Liver (tissue), 9 donors: ENCODE data around the gene SCLT1. TPM values are rescaled to one million over a fixed set of nuclear protein-coding genes. Genes with fewer than 3 reads are reported as not detected.

Experiments
- DNase-seq: peaks from one replicate; pipeline ENCODE4 v3.0.0-alpha.2; 2017; ENCODE audit warnings: low spot score
- H3K27ac ChIP-seq, 2 donors: one replicate each; pipeline ENCODE4 v1.7.0; 2013; ENCODE audit warnings: inconsistent platforms in 2 of 2, low read length in 2 of 2, control low read depth in 1 of 2, low read depth in 1 of 2, mild to moderate bottlenecking in 1 of 2
- H3K27me3 ChIP-seq, 4 donors: one replicate each; pipeline versions ENCODE4 v1.6.1 to v1.7.0; 2013; ENCODE audit warnings: low read length in 3 of 4, inconsistent platforms in 1 of 4, mild to moderate bottlenecking in 1 of 4, moderate library complexity in 1 of 4; ENCODE audit not compliant: control insufficient read depth in 4 of 4, insufficient read depth in 4 of 4
- H3K36me3 ChIP-seq, 4 donors: one replicate each; pipeline versions ENCODE4 v1.6.1 to v1.7.0; 2013; ENCODE audit warnings: low read length in 3 of 4, mild to moderate bottlenecking in 3 of 4, low read depth in 1 of 4, moderate library complexity in 1 of 4; ENCODE audit not compliant: control insufficient read depth in 4 of 4, insufficient read depth in 3 of 4
- H3K4me1 ChIP-seq, 4 donors: one replicate each; pipeline versions ENCODE4 v1.6.1 to v1.7.0; 2013; ENCODE audit warnings: low read length in 3 of 4, mild to moderate bottlenecking in 3 of 4, moderate library complexity in 1 of 4; ENCODE audit not compliant: control insufficient read depth in 4 of 4, insufficient read depth in 4 of 4
- H3K4me3 ChIP-seq, 3 donors: one replicate each; pipeline versions ENCODE4 v1.6.1 to v1.7.0; 2013; ENCODE audit warnings: low read length in 3 of 3, control low read depth in 1 of 3, low read depth in 1 of 3, mild to moderate bottlenecking in 1 of 3
- H3K9ac ChIP-seq, 2 donors: one replicate each; pipeline ENCODE4 v1.7.0; 2013; ENCODE audit warnings: low read length in 2 of 2, mild to moderate bottlenecking in 2 of 2, moderate library complexity in 2 of 2, control low read depth in 1 of 2, low read depth in 1 of 2
- H3K9me3 ChIP-seq, 4 donors: one replicate each; pipeline versions ENCODE4 v1.6.1 to v1.7.0; 2013; ENCODE audit warnings: low read length in 3 of 4; ENCODE audit not compliant: control insufficient read depth in 4 of 4
- CTCF ChIP-seq: fragments of 150-350 bp; IDR thresholded peaks from 2 replicates; pipeline ENCODE4 v1.5.1; 2017; ENCODE audit warnings: improper control_type of control experiment, low read depth, low read length; ENCODE audit not compliant: missing input control
- EGR1 ChIP-seq, 2 donors: IDR thresholded peaks; 2 replicates each; pipeline ENCODE4 v1.6.1; 2016 to 2018; ENCODE audit warnings: antibody characterized with exemption in 2 of 2, low read depth in 2 of 2
- FOXA1 ChIP-seq: IDR thresholded peaks from 2 replicates; pipeline ENCODE4 v1.6.1; 2016; ENCODE audit warnings: antibody characterized with exemption
- FOXA2 ChIP-seq: IDR thresholded peaks from 2 replicates; pipeline ENCODE4 v1.6.1; 2016; ENCODE audit warnings: antibody characterized with exemption
- GABPA ChIP-seq, 2 donors: IDR thresholded peaks in 1 of 2; conservative IDR thresholded peaks in 1 of 2; 2 replicates each; pipeline ENCODE4 v1.6.1; 2016; ENCODE audit warnings: antibody characterized with exemption in 2 of 2, mild to moderate bottlenecking in 1 of 2, moderate library complexity in 1 of 2
- HNF4A ChIP-seq, 2 donors: conservative IDR thresholded peaks; 2 replicates each; pipeline ENCODE4 v1.6.1; 2016; ENCODE audit warnings: antibody characterized with exemption in 2 of 2, mild to moderate bottlenecking in 2 of 2
- HNF4G ChIP-seq: IDR thresholded peaks from 2 replicates; pipeline ENCODE4 v1.6.1; 2016; ENCODE audit warnings: antibody characterized with exemption
- NR2F2 ChIP-seq: IDR thresholded peaks from 2 replicates; pipeline ENCODE4 v1.6.1; 2016; ENCODE audit warnings: antibody characterized with exemption
- RAD21 ChIP-seq, 2 donors: IDR thresholded peaks; 2 replicates each; pipeline ENCODE4 v1.6.1; 2016; ENCODE audit warnings: antibody characterized with exemption in 2 of 2, mild to moderate bottlenecking in 2 of 2
- REST ChIP-seq: IDR thresholded peaks from 2 replicates; pipeline ENCODE4 v1.6.1; 2016; ENCODE audit warnings: antibody characterized with exemption, mild to moderate bottlenecking
- RXRA ChIP-seq, 2 donors: IDR thresholded peaks; 2 replicates each; pipeline ENCODE4 v1.6.1; 2017 to 2018; ENCODE audit warnings: antibody characterized with exemption in 2 of 2, mild to moderate bottlenecking in 1 of 2
- SP1 ChIP-seq: IDR thresholded peaks from 2 replicates; pipeline ENCODE4 v1.6.1; 2018; ENCODE audit warnings: antibody characterized with exemption, mild to moderate bottlenecking
- TAF1 ChIP-seq: conservative IDR thresholded peaks from 2 replicates; pipeline ENCODE4 v1.6.1; 2016; ENCODE audit warnings: antibody characterized with exemption, mild to moderate bottlenecking
- YY1 ChIP-seq: IDR thresholded peaks from 2 replicates; pipeline ENCODE4 v1.6.1; 2016; ENCODE audit warnings: antibody characterized with exemption, mild to moderate bottlenecking
- WGBS: extraction: QIAGEN DNeasy Blood & Tissue Kit; methylation state at CpG from one replicate; pipeline ENCODE4 v1.1.7; 2013; 5-methylcytosine and 5-hydroxymethylcytosine counted together
- polyA plus RNA-seq, 2 donors: library from polyadenylated mRNA; stranded (reverse) in 1 of 2; unstranded in 1 of 2; fragments of 200-250 nt in 1 of 2; fragments of >200 nt in 1 of 2; fragmentation: Nextera tagmentation in 1 of 2; extraction: Ambion mirVana in 1 of 2; gene quantifications; one replicate each; pipeline versions ENCODE4 v1.2.1 to v1.2.3, GENCODE V29; 2013 to 2015
- total RNA-seq, 2 donors: library from RNA; depleted of rRNA; stranded (reverse); fragments of >200 nt; gene quantifications; one replicate each; pipeline ENCODE4 v1.2.3, GENCODE V29; 2014
- TF ChIP-seq, protein P1 (sequence below): IDR thresholded peaks from 2 replicates; pipeline ENCODE4 v1.6.1; 2016; ENCODE audit warnings: antibody characterized with exemption
- TF ChIP-seq, protein P2 (sequence below): IDR thresholded peaks from 2 replicates; pipeline ENCODE4 v1.6.1; 2016; ENCODE audit warnings: antibody characterized with exemption
- TF ChIP-seq, protein P3 (sequence below): IDR thresholded peaks from 2 replicates; pipeline ENCODE4 v1.6.1; 2016; ENCODE audit warnings: antibody characterized with exemption
- donor health status: healthy.
- donor health status: healthy.
- donor health status: healthy.
- donor health status: healthy.
- donor health status: healthy.

SCLT1 gene
- total and polyA plus RNA-seq, 4 donors: 1.2 to 14.2 (median 4.0) TPM

DNA sequence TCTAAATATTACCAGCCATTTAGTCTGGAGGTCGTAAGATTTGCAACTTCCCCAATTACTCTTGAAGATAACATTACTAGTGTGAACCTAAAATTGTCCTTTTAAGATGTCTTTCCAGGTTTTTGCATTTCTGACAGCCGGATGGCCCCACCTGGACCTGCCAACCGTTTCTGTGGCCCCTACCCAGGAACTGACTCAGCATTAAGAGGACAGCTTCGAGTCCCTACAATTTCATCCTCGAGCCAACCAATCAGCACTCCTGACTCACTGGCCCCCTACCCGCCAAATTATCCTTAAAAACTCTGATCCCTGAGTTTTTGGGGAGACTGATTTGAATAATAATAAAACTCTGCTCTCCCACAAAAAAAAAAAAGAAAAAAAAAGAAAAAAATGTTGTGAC, 112.0 kb downstream of the SCLT1 start (continued):
- no peak for TF ChIP-seq TAF1

DNA sequence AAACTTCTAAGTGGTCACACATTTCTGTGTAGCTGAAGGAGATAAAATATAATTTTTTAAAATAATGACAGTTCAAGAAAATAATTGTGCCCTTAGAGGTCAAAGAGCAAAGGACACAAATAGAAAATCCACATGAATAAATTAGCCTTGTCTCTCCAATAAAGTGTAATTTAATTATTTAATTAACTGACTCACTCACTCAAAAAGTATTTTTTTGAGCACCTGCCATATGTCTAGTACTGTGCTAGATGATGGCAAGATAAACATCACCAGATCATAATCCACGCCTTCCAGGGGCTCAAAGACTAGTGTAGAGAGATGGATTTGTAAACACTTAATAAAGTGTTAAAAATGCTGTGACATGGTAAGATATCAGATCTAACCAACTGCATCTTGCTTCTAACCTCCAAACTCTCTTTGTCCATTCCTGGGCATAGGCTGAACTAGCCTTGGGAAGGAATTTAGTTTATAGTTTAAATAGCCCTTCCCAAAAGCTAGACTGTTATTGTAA, 112.5 kb downstream of the SCLT1 start:
- H3K9ac ChIP-seq: no peak overlapping the region
- no peaks in the 10 kb centered on the region for H3K9me3 ChIP-seq
- H3K27me3 ChIP-seq: no peaks in the 10 kb centered on the region
- no peaks in the 10 kb centered on the region for H3K4me1 ChIP-seq
- H3K27ac ChIP-seq: no peak overlapping the region
- 44% methylated on average over 1 of the region's 1 CpG for WGBS
- H3K4me3 ChIP-seq: no peak overlapping the region
- no peak for DNase-seq
- TF ChIP-seq, protein P1, sequence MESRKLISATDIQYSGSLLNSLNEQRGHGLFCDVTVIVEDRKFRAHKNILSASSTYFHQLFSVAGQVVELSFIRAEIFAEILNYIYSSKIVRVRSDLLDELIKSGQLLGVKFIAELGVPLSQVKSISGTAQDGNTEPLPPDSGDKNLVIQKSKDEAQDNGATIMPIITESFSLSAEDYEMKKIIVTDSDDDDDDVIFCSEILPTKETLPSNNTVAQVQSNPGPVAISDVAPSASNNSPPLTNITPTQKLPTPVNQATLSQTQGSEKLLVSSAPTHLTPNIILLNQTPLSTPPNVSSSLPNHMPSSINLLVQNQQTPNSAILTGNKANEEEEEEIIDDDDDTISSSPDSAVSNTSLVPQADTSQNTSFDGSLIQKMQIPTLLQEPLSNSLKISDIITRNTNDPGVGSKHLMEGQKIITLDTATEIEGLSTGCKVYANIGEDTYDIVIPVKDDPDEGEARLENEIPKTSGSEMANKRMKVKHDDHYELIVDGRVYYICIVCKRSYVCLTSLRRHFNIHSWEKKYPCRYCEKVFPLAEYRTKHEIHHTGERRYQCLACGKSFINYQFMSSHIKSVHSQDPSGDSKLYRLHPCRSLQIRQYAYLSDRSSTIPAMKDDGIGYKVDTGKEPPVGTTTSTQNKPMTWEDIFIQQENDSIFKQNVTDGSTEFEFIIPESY: no peak
- no peak for TF ChIP-seq CTCF
- no peak for TF ChIP-seq FOXA2
- no peak for TF ChIP-seq YY1
- no peak for TF ChIP-seq HNF4G
- TF ChIP-seq, protein P2, sequence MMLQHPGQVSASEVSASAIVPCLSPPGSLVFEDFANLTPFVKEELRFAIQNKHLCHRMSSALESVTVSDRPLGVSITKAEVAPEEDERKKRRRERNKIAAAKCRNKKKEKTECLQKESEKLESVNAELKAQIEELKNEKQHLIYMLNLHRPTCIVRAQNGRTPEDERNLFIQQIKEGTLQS: no peak
- no peaks in the 10 kb centered on the region for H3K36me3 ChIP-seq

DNA sequence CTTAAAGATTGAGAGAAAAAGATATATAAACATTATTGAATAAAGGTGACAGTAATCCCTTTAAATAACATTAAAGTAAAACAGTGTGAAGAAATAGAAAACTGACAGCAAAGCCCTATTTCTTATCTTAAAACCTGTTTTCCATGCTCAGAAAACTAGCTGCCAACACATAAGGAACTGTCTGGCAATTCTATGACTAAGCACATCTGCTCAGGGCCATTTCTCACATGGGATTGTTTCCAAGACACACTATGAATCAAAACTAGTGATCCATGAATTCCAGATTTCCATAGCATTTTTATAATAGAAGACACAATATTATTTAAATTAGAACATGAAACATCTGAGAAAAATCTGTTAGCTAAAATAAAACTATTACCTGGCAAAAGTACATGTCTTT, 113.4 kb downstream of the SCLT1 start:
- TF ChIP-seq RAD21 (IDR thresholded peaks at IDR 0.05) (no peak), RXRA (IDR thresholded peaks at IDR 0.05) (no peak), EGR1 (IDR thresholded peaks at IDR 0.05; ENCODE audit: low read depth in 2 of 2) (no peak), FOXA1 (no peak), HNF4G (no peak), TAF1 (no peak), REST (no peak), FOXA2 (no peak), GABPA (IDR thresholded peaks at IDR 0.05 in 1 of 2, conservative IDR thresholded peaks at IDR 0.05 in 1 of 2) (no peak), HNF4A (conservative IDR thresholded peaks at IDR 0.05) (no peak), SP1 (no peak), NR2F2 (no peak), YY1 (no peak)
- TF ChIP-seq, protein P3, sequence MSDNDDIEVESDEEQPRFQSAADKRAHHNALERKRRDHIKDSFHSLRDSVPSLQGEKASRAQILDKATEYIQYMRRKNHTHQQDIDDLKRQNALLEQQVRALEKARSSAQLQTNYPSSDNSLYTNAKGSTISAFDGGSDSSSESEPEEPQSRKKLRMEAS: no peak
- TF ChIP-seq, protein P2: no peak
- TF ChIP-seq, protein P1: no peak
- Histone ChIP-seq H3K36me3 (no peaks in the 10 kb centered on the region), H3K9me3 (no peaks in the 10 kb centered on the region), H3K9ac (no peak overlapping the region), H3K4me1 (no peaks in the 10 kb centered on the region), H3K27me3 (no peaks in the 10 kb centered on the region), H3K4me3 (no peak overlapping the region), H3K27ac (no peak overlapping the region)
- DNase-seq: no peak
